Activated CD4-positive, alpha-beta T cell treated with anti-CD3 and anti-CD28 coated beads for 36 hours (primary cell): ENCODE data around the gene MPP2. TPM values are rescaled to one million over a fixed set of nuclear protein-coding genes. Genes with fewer than 3 reads are reported as not detected.
A peak's percentile ranks its signal among the peaks of the same experiment; 100 is the strongest.

Experiments used
- ATAC-seq: fragments of 200-7000 bp; cut with Tn5 transposase; one replicate; pipeline ENCODE4 v1.10.0; 2021; ENCODE audit warnings: mild to moderate bottlenecking, moderate library complexity
- CTCF ChIA-PET: fragments of 350-600 bp; sonication (Branson Sonifier 250); formaldehyde crosslinking; loops from one replicate; lab custom pipeline; 2021; ENCODE audit warnings: antibody characterized with exemption; lab: Charles Lee
- POLR2A ChIA-PET: fragments of 350-600 bp; sonication (Branson Sonifier 250); formaldehyde crosslinking; loops from one replicate; lab custom pipeline; 2021; ENCODE audit warnings: antibody characterized with exemption, inconsistent platforms; lab: Charles Lee
- DNase-seq: peaks from one replicate; pipeline ENCODE4 v3.0.0-alpha.2; 2020
- H3K27ac Mint-ChIP-seq: one replicate; pipeline ENCODE4 v1.8.0; 2021; ENCODE audit warnings: mixed read lengths
- H3K27me3 Mint-ChIP-seq: one replicate; pipeline ENCODE4 v1.8.0; 2021; ENCODE audit warnings: mixed read lengths
- H3K36me3 Mint-ChIP-seq: one replicate; pipeline ENCODE4 v1.8.0; 2021; ENCODE audit warnings: low read depth, mixed read lengths
- H3K4me1 Mint-ChIP-seq: one replicate; pipeline ENCODE4 v1.8.0; 2021; ENCODE audit warnings: mixed read lengths
- H3K4me3 Mint-ChIP-seq: one replicate; pipeline ENCODE4 v1.8.0; 2021; ENCODE audit warnings: mild to moderate bottlenecking, moderate library complexity, mixed read lengths
- H3K9me3 Mint-ChIP-seq: one replicate; pipeline ENCODE4 v1.8.0; 2021; ENCODE audit warnings: low read depth, mixed read lengths
- intact Hi-C, 2 experiments: fragments of 100-400 bp; cut with DNase I in 1 of 2; cut with micrococcal nuclease in 1 of 2; formaldehyde crosslinking; loops; one replicate each; pipeline versions ENCODE4 v1.14.2 to v1.15.1; 2022 to 2024; cut with DNase I, micrococcal nuclease
- total RNA-seq, 2 experiments: library from RNA; stranded (reverse); gene quantifications; one replicate each; pipeline ENCODE4 v1.2.3, GENCODE V29; 2021

Gene MPP2
- total RNA-seq, 2 experiments from 2014 or later = 1.2 to 1.3 TPM

GRCh38 chr17:43881758-43882505 is 25.4 kb downstream of the MPP2 start:
- no peaks in the 10 kb centered on the region for H3K36me3 Mint-ChIP-seq
- CTCF ChIA-PET = interaction anchor here (0.6 to 1.3 kb wide), 3 partner anchors 11 to 114 kb away, joined by 3 to 5 read pairs (median 4); no protein-coding TSS in a partner anchor
- ATAC-seq = no peak
- peaks cover 2% of the 10 kb centered on the region for H3K27me3 Mint-ChIP-seq
- no peak overlapping the region for H3K4me3 Mint-ChIP-seq
- no peaks in the 10 kb centered on the region for H3K9me3 Mint-ChIP-seq
- intact Hi-C loops = no loop called here
- no peak overlapping the region for H3K27ac Mint-ChIP-seq
- H3K4me1 Mint-ChIP-seq = no peaks in the 10 kb centered on the region
- POLR2A ChIA-PET = no interaction called here
- DNase-seq = no peak

GRCh38 chr17:43881181-43881580 is 26.2 kb downstream of the MPP2 start:
- CTCF ChIA-PET = interaction anchor here (0.8 to 1.7 kb wide), 4 partner anchors 11 to 158 kb away, joined by 3 to 8 read pairs (median 5); partner anchors contain the start of gene CD300LG
- no peaks in the 10 kb centered on the region for H3K4me1 Mint-ChIP-seq
- no peak overlapping the region for H3K4me3 Mint-ChIP-seq
- POLR2A ChIA-PET = no interaction called here
- intact Hi-C loops = no loop called here
- no peaks in the 10 kb centered on the region for H3K36me3 Mint-ChIP-seq
- ATAC-seq = no peak
- no peak overlapping the region for H3K27ac Mint-ChIP-seq
- H3K9me3 Mint-ChIP-seq = no peaks in the 10 kb centered on the region
- DNase-seq = no peak
- H3K27me3 Mint-ChIP-seq = peaks cover 2% of the 10 kb centered on the region

- no peaks in the 10 kb centered on the region for H3K4me1 Mint-ChIP-seq
- H3K9me3 Mint-ChIP-seq = no peaks in the 10 kb centered on the region
- no peaks in the 10 kb centered on the region for H3K36me3 Mint-ChIP-seq
- POLR2A ChIA-PET = no interaction called here
- intact Hi-C loops = no loop called here
- H3K27ac Mint-ChIP-seq = no peak overlapping the region
- H3K4me3 Mint-ChIP-seq = no peak overlapping the region
- DNase-seq (peak; percentile 65), ATAC-seq (peak; percentile 53)
- CTCF ChIA-PET = interaction anchor here (0.5 to 2.9 kb wide), 14 partner anchors 8 to 653 kb away, joined by 3 to 15 read pairs (median 4); partner anchors contain the start of genes CD300LG and GRN
- peaks cover 2% of the 10 kb centered on the region for H3K27me3 Mint-ChIP-seq
These were observed 26.8 kb downstream of the MPP2 start for GRCh38 chr17:43880420-43880991.

- no peak overlapping the region for H3K27ac Mint-ChIP-seq
- H3K9me3 Mint-ChIP-seq = no peaks in the 10 kb centered on the region
- H3K4me3 Mint-ChIP-seq = no peak overlapping the region
- POLR2A ChIA-PET = no interaction called here
- CTCF ChIA-PET = interaction anchor here (0.5 to 2.9 kb wide), 15 partner anchors 8 to 654 kb away, joined by 3 to 15 read pairs (median 5); partner anchors contain the start of genes CD300LG and GRN
- no peaks in the 10 kb centered on the region for H3K36me3 Mint-ChIP-seq
- H3K27me3 Mint-ChIP-seq = no peaks in the 10 kb centered on the region
- intact Hi-C loops = loop anchor here in 1 of 2 experiments (2.0 kb wide), 1 partner anchor 115 kb away; no protein-coding TSS in a partner anchor
- ATAC-seq (no peak), DNase-seq (no peak)
- H3K4me1 Mint-ChIP-seq = no peaks in the 10 kb centered on the region
These were observed 27.5 kb downstream of the MPP2 start for GRCh38 chr17:43879723-43880419.

GRCh38 chr17:43878260-43879175 is 28.8 kb downstream of the MPP2 start:
- ATAC-seq (peak; percentile 90), DNase-seq (peak; percentile 79)
- intact Hi-C loops = loop anchor here (1.0 to 2.0 kb wide), 2 partner anchors 116 to 117 kb away; no protein-coding TSS in a partner anchor
- H3K4me3 Mint-ChIP-seq = no peak overlapping the region
- H3K9me3 Mint-ChIP-seq = no peaks in the 10 kb centered on the region
- no peak overlapping the region for H3K27ac Mint-ChIP-seq
- no peaks in the 10 kb centered on the region for H3K4me1 Mint-ChIP-seq
- ChIA-PET POLR2A (interaction anchor here (0.5 to 0.6 kb wide), 2 partner anchors 507 to 816 kb away, joined by 4 to 8 read pairs; no protein-coding TSS in a partner anchor), CTCF (interaction anchor here (0.5 to 2.9 kb wide), 42 partner anchors 10 to 1657 kb away, joined by 3 to 15 read pairs (median 3); partner anchors contain the start of gene MPP2)
- H3K36me3 Mint-ChIP-seq = no peaks in the 10 kb centered on the region
- H3K27me3 Mint-ChIP-seq = no peaks in the 10 kb centered on the region

- ATAC-seq (no peak), DNase-seq (no peak)
- H3K4me3 Mint-ChIP-seq = no peak overlapping the region
- H3K36me3 Mint-ChIP-seq = no peaks in the 10 kb centered on the region
- POLR2A ChIA-PET = no interaction called here
- H3K4me1 Mint-ChIP-seq = no peaks in the 10 kb centered on the region
- intact Hi-C loops = loop anchor here (1.0 to 2.0 kb wide), 2 partner anchors 117 to 118 kb away; no protein-coding TSS in a partner anchor
- no peaks in the 10 kb centered on the region for H3K9me3 Mint-ChIP-seq
- H3K27ac Mint-ChIP-seq = no peak overlapping the region
- CTCF ChIA-PET = interaction anchor here (0.5 to 2.9 kb wide), 35 partner anchors 10 to 742 kb away, joined by 3 to 15 read pairs (median 3); partner anchors contain the start of genes CD300LG and MPP2
- H3K27me3 Mint-ChIP-seq = no peaks in the 10 kb centered on the region
These were observed 29.7 kb downstream of the MPP2 start for GRCh38 chr17:43877451-43878155.

GRCh38 chr17:43877031-43877430 is 30.3 kb downstream of the MPP2 start:
- no peak overlapping the region for H3K4me3 Mint-ChIP-seq
- no peaks in the 10 kb centered on the region for H3K36me3 Mint-ChIP-seq
- POLR2A ChIA-PET = no interaction called here

GRCh38 chr17:43875476-43876147 is 31.7 kb downstream of the MPP2 start:
- POLR2A ChIA-PET = no interaction called here
- DNase-seq (no peak), ATAC-seq (no peak)
- H3K27me3 Mint-ChIP-seq = peaks cover 3% of the 10 kb centered on the region
- no peaks in the 10 kb centered on the region for H3K4me1 Mint-ChIP-seq
- H3K9me3 Mint-ChIP-seq = no peaks in the 10 kb centered on the region
- CTCF ChIA-PET = interaction anchor here (0.9 kb wide), 1 partner anchor 28 kb away, joined by 3 read pairs; no protein-coding TSS in a partner anchor
- H3K36me3 Mint-ChIP-seq = no peaks in the 10 kb centered on the region
- intact Hi-C loops = no loop called here
- no peak overlapping the region for H3K27ac Mint-ChIP-seq
- H3K4me3 Mint-ChIP-seq = no peak overlapping the region

More at GRCh38 chr17:43877031-43877430, 30.3 kb downstream of the MPP2 start:
- Mint-ChIP-seq H3K27me3 (peaks cover 3% of the 10 kb centered on the region), H3K4me1 (no peaks in the 10 kb centered on the region), H3K27ac (no peak overlapping the region), H3K9me3 (no peaks in the 10 kb centered on the region)
- ATAC-seq = no peak
- intact Hi-C loops = no loop called here
- CTCF ChIA-PET = interaction anchor here (0.6 to 2.7 kb wide), 7 partner anchors 15 to 479 kb away, joined by 3 to 9 read pairs (median 3); partner anchors contain the start of gene CD300LG
- no peak for DNase-seq

GRCh38 chr17:43874293-43874692 is 33.0 kb downstream of the MPP2 start:
- no peak overlapping the region for H3K27ac Mint-ChIP-seq
- H3K27me3 Mint-ChIP-seq = peaks cover 3% of the 10 kb centered on the region
- intact Hi-C loops = no loop called here
- no peak for DNase-seq
- H3K4me1 Mint-ChIP-seq = no peaks in the 10 kb centered on the region
- POLR2A ChIA-PET = no interaction called here
- H3K4me3 Mint-ChIP-seq = no peak overlapping the region
- H3K36me3 Mint-ChIP-seq = no peaks in the 10 kb centered on the region
- no peaks in the 10 kb centered on the region for H3K9me3 Mint-ChIP-seq
- CTCF ChIA-PET = no interaction called here
- ATAC-seq = no peak
